ENCODE results near the gene TOR3A. TPM values are rescaled to one million over a fixed set of nuclear protein-coding genes. Genes with fewer than 3 reads are reported as not detected.

Gene TOR3A
- total RNA-seq, 1 donor from 2014 or later = 14.0 TPM

DNA sequence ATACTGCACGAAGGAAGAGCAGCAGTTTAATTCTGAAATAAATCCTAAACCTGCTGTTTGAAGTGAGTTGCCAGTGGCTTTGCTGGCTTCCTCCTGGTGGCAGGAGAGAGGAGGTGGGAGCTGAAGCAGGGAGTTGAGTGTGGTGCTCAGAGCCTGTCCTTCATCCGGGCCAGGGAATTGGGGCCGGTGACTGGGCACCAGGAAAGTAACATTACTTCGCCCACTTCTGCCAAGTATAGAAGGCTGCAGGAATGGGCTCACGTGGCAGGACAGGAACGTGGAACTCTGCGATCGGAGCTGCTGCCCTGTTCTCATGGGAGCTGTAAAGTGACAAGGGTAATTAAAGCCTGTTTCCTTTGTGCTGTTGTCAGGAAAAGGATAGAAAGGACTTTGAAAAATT, 8.7 kb downstream of the TOR3A start:
- no peak for FAIRE-seq
- no peaks in the 10 kb centered on the region for H3K27me3 ChIP-seq (ENCODE audit: control insufficient read depth, insufficient read depth, low read length)

DNA sequence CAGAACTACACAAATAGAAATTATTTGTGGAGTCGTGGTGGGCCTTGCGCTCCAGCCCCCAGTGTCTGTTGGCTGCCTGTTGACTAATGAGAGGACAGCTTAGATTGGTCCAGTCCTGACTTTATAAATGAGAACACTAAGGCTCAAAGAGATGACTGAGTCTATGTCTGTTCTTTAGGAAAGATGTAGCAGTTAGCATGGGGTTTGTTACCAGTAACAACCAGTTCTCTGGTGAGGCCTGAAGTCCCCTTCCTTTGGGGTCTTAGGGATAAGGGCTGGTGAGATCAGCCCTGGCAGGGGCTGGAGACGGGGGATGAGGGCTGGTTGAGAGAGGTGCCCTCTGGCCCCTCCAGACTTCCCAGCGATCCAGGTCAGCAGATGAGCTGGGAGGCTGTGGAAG, 9.1 kb downstream of the TOR3A start:
- DNase-seq (ENCODE audit: low read depth) = no peak
- Histone ChIP-seq H3K36me3 (ENCODE audit: control insufficient read depth, insufficient read depth, low read length) (peaks cover 10% of the 10 kb centered on the region), H3K27me3 (ENCODE audit: control insufficient read depth, insufficient read depth, low read length) (no peaks in the 10 kb centered on the region), H3K4me3 (ENCODE audit: low read depth, low read length) (no peak overlapping the region)
- TF ChIP-seq, protein P1, sequence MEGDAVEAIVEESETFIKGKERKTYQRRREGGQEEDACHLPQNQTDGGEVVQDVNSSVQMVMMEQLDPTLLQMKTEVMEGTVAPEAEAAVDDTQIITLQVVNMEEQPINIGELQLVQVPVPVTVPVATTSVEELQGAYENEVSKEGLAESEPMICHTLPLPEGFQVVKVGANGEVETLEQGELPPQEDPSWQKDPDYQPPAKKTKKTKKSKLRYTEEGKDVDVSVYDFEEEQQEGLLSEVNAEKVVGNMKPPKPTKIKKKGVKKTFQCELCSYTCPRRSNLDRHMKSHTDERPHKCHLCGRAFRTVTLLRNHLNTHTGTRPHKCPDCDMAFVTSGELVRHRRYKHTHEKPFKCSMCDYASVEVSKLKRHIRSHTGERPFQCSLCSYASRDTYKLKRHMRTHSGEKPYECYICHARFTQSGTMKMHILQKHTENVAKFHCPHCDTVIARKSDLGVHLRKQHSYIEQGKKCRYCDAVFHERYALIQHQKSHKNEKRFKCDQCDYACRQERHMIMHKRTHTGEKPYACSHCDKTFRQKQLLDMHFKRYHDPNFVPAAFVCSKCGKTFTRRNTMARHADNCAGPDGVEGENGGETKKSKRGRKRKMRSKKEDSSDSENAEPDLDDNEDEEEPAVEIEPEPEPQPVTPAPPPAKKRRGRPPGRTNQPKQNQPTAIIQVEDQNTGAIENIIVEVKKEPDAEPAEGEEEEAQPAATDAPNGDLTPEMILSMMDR (IDR thresholded peaks at IDR 0.05; ENCODE audit: insufficient read depth, low read length, severe bottlenecking) = no peak
- no peak for FAIRE-seq

More for the DNA sequence above, 8.7 kb downstream of the TOR3A start:
- DNase-seq (ENCODE audit: low read depth) = no peak
- Histone ChIP-seq H3K4me3 (ENCODE audit: low read depth, low read length) (no peak overlapping the region), H3K36me3 (ENCODE audit: control insufficient read depth, insufficient read depth, low read length) (peaks cover 9% of the 10 kb centered on the region)
- TF ChIP-seq, protein P1 (IDR thresholded peaks at IDR 0.05; ENCODE audit: insufficient read depth, low read length, severe bottlenecking) = no peak

DNA sequence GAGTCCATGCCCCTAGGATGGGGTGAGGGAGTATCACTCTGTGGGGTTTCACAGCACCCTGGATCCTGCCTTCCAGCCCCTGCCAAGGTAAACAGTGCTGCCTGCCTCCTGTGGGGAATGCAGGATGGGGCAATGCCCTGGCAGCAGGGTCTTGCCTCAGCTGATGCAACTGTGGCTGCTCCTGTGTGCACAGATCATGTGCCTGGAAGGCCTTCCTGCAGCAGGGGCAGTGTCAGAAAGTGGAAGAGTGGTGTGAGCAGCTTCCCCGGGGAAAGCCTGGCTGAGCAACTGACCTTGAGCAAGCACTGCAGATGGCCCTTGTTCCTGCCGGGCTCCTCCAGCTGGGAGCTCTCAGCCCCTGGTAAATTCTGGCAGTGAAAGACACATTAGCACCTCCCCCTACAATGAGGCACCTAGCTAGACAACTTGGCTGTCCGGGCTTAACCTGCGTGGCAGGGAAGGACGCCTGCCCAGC, 9.9 kb downstream of the TOR3A start:
- Histone ChIP-seq H3K4me3 (ENCODE audit: low read depth, low read length) (no peak overlapping the region), H3K36me3 (ENCODE audit: control insufficient read depth, insufficient read depth, low read length) (peaks cover 12% of the 10 kb centered on the region), H3K27me3 (ENCODE audit: control insufficient read depth, insufficient read depth, low read length) (no peaks in the 10 kb centered on the region)
- DNase-seq (ENCODE audit: low read depth) (no peak), FAIRE-seq (no peak)
- TF ChIP-seq, protein P1 (IDR thresholded peaks at IDR 0.05; ENCODE audit: insufficient read depth, low read length, severe bottlenecking) = no peak

DNA sequence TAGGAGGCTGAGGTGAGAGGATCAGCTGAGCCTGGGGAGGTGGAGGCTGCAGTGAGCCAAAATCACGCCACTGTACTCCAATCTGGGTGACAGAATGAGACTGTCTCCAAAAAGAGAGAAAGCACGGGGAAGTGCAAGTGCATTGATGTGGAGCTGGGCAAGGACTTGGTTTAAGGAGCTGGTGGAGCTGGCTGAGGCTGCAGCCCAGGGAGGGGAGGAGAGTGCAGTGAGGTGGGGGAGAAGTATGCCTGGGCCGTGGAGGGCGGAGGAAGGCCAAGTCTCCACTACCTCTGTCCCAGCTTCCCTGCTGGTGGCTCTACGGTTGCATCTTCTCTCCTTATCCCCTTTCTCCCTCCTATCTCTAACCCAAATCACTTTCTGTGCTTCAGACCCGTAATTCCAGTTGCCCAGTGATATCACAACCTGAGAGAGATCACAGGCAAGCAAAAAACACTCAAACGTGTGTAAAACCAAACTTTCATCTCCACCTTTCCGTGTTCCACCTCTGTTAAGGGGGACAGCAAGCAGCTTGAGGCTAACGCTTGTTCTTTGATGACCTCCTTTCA, 11.1 kb downstream of the TOR3A start:
- peaks cover 14% of the 10 kb centered on the region for H3K36me3 ChIP-seq (ENCODE audit: control insufficient read depth, insufficient read depth, low read length)

DNA sequence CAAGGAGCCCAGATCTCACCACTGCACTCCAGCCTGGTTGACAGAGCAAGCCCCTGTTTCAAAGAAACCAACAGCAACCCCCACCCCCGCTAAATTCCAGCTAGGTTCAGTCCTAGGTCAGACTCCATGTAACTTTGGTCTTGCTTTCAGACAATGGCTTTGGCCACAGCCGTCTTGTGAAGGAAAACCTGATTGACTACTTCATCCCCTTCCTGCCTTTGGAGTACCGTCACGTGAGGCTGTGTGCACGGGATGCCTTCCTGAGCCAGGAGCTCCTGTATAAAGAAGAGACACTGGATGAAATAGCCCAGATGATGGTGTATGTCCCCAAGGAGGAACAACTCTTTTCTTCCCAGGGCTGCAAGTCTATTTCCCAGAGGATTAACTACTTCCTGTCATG, 12.9 kb downstream of the TOR3A start:
- H3K4me3 ChIP-seq (ENCODE audit: low read depth, low read length) = no peak overlapping the region
- DNase-seq (ENCODE audit: low read depth) (no peak), FAIRE-seq (no peak)
- peaks cover 14% of the 10 kb centered on the region for H3K36me3 ChIP-seq (ENCODE audit: control insufficient read depth, insufficient read depth, low read length)
- no peaks in the 10 kb centered on the region for H3K27me3 ChIP-seq (ENCODE audit: control insufficient read depth, insufficient read depth, low read length)
- TF ChIP-seq, protein P1 (IDR thresholded peaks at IDR 0.05; ENCODE audit: insufficient read depth, low read length, severe bottlenecking) = no peak

More for the DNA sequence above, 11.1 kb downstream of the TOR3A start:
- no peaks in the 10 kb centered on the region for H3K27me3 ChIP-seq (ENCODE audit: control insufficient read depth, insufficient read depth, low read length)
- TF ChIP-seq, protein P1 (IDR thresholded peaks at IDR 0.05; ENCODE audit: insufficient read depth, low read length, severe bottlenecking) = no peak
- FAIRE-seq (no peak), DNase-seq (ENCODE audit: low read depth) (no peak)
- H3K4me3 ChIP-seq (ENCODE audit: low read depth, low read length) = no peak overlapping the region

DNA sequence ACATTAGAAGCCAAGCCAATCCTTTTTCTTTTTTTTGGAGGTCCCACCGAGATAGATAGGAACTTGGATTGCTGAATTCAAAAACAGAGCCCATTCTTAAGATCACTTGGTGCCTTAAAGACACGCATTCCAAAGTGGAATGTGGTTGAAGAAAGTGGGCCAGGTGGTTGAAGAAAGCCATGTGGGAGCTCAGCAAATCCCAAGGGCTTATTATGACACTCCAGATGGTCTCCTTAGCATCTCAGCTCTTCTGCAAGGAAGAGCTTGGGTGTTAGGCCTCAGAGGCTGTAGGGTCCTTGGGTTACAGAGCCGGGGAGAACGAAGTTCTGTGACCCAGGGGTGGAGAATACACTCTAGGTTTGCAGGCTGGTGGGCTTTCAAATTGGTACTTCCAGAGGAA, 13.5 kb downstream of the TOR3A start:
- peaks cover 14% of the 10 kb centered on the region for H3K36me3 ChIP-seq (ENCODE audit: control insufficient read depth, insufficient read depth, low read length)

More for the DNA sequence above, 13.5 kb downstream of the TOR3A start:
- DNase-seq (ENCODE audit: low read depth) = no peak
- FAIRE-seq = no peak
- Histone ChIP-seq H3K4me3 (ENCODE audit: low read depth, low read length) (no peak overlapping the region), H3K27me3 (ENCODE audit: control insufficient read depth, insufficient read depth, low read length) (no peaks in the 10 kb centered on the region)
- TF ChIP-seq, protein P1 (IDR thresholded peaks at IDR 0.05; ENCODE audit: insufficient read depth, low read length, severe bottlenecking) = no peak
